ENCODE results near the gene MED13L.

DNA sequence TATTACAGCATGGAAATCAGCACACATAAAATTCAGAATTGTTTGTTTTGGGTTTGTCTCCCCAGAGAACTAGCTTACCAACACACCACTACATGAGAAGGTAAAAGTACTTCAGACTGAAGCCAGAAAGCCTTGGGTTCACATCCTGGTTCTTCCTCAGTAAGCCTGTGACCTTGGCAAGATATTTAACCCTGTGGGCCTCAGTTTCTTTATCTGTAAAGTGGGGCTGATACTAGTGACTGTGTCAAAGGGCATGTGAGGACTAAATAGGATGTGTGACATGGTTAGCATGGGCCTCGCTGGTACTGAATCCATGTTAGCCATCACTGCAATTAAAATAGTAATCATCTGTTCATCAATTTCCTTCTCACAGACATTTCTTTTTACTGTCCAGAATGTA is 366.1 kb downstream of the MED13L start:
- TF ChIP-seq, protein P1, sequence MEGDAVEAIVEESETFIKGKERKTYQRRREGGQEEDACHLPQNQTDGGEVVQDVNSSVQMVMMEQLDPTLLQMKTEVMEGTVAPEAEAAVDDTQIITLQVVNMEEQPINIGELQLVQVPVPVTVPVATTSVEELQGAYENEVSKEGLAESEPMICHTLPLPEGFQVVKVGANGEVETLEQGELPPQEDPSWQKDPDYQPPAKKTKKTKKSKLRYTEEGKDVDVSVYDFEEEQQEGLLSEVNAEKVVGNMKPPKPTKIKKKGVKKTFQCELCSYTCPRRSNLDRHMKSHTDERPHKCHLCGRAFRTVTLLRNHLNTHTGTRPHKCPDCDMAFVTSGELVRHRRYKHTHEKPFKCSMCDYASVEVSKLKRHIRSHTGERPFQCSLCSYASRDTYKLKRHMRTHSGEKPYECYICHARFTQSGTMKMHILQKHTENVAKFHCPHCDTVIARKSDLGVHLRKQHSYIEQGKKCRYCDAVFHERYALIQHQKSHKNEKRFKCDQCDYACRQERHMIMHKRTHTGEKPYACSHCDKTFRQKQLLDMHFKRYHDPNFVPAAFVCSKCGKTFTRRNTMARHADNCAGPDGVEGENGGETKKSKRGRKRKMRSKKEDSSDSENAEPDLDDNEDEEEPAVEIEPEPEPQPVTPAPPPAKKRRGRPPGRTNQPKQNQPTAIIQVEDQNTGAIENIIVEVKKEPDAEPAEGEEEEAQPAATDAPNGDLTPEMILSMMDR (IDR thresholded peaks at IDR 0.05; ENCODE audit: borderline replicate concordance, extremely low read depth, low read length, poor library complexity, severe bottlenecking) = no peak
- TF ChIP-seq EZH2 (IDR thresholded peaks at IDR 0.05; ENCODE audit: borderline replicate concordance, low read depth, low read length, severe bottlenecking) = no peak

Data from DND-41 (cell line).